HG03442 (cell line): Measurements from ENCODE around the gene SP7.

Experiments used
- ATAC-seq: cut with Tn5 transposase; IDR thresholded peaks from one replicate; pipeline ENCODE4 v1.9.1; 2021; ENCODE audit warnings: mild to moderate bottlenecking, moderate library complexity; ENCODE audit not compliant: unreplicated experiment

SP7 gene

DNA sequence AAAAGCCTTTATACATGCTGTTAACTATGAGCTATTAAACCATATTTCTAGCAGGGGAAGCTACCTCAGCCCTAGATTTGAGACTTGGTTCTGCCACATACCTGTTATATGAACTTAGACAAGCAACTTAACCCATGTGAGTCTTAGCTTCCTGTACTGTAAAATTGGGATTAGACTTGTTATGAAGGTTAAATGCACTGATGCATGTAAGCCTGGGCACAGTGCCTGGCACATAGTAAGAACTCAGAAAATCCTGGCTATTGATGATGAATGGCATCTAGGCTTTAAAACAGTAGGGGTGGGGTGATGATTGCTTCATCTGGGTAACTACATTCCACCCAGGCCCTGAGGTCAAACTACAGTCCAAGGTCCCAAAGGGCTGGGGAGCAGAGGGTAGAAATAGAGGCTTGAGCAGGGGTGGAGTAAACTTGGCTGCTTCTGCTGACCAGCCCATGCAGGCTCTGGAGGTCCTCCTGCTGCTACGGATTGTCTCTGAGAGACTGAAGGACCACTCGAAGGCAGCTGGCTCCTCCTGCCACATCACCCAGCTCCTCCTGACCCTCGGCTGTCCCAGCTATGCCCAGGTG, 56.8 kb downstream of the SP7 start:
- no peak for ATAC-seq

DNA sequence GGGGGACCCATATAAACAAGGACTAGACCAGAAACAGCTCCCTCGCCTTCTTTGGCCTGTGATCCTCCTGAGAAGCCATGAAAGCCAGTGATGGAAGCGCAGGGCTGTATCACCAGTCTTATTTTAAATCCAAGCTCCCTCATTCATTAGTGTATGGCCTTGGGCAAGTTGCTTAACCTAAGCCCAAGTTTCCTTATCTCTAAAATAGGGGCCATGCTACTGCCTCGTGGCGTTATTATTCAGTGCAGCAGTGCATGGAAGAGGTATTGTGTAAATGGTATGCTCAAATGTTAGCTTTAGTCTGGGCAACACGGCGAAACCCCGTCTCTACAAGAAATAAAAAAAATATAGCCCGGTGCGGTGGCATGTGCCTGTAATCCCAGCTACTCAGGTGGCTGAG, 58.2 kb downstream of the SP7 start:
- no peak for ATAC-seq
